Endothelial cell (in vitro differentiated cells): Measurements from ENCODE around the gene C12orf42. TPM values are rescaled to one million over a fixed set of nuclear protein-coding genes. Genes with fewer than 3 reads are reported as not detected.

Experiments used
- DNase-seq: peaks from one replicate; pipeline ENCODE4 v3.0.0; 2021; ENCODE audit warnings: low spot score
- H3K27ac Mint-ChIP-seq: one replicate; pipeline ENCODE4 v1.8.0; 2021; ENCODE audit warnings: mixed read lengths, inconsistent platforms; ENCODE audit not compliant: unreplicated experiment
- H3K27me3 Mint-ChIP-seq: one replicate; pipeline ENCODE4 v1.8.0; 2021; ENCODE audit warnings: mild to moderate bottlenecking, moderate library complexity, mixed read lengths, inconsistent platforms; ENCODE audit not compliant: unreplicated experiment
- H3K36me3 Mint-ChIP-seq: one replicate; pipeline ENCODE4 v1.8.0; 2021; ENCODE audit warnings: mild to moderate bottlenecking, low read depth, mixed read lengths, inconsistent platforms; ENCODE audit not compliant: unreplicated experiment
- H3K4me1 Mint-ChIP-seq: one replicate; pipeline ENCODE4 v1.8.0; 2021; ENCODE audit warnings: mild to moderate bottlenecking, mixed read lengths, inconsistent platforms; ENCODE audit not compliant: unreplicated experiment
- H3K4me3 Mint-ChIP-seq: one replicate; pipeline ENCODE4 v1.8.0; 2021; ENCODE audit warnings: mild to moderate bottlenecking, mixed read lengths, inconsistent platforms; ENCODE audit not compliant: unreplicated experiment
- H3K9me3 Mint-ChIP-seq: one replicate; pipeline ENCODE4 v1.8.0; 2021; ENCODE audit warnings: mixed read lengths, inconsistent platforms; ENCODE audit not compliant: unreplicated experiment
- CTCF ChIP-seq: fragments of 200-600 bp; sonication (generic); IDR thresholded peaks from one replicate; pipeline ENCODE4 v1.5.0; 2021; ENCODE audit warnings: antibody characterized with exemption; ENCODE audit not compliant: unreplicated experiment
- total RNA-seq: library from RNA; stranded (reverse); fragmentation: NEBNext Ultra II Directional; extraction: Animal tissue kit (Norgen Biotek cat#: 25700); gene quantifications from one replicate; pipeline ENCODE4 v1.2.1, GENCODE V29; 2021; ENCODE audit not compliant: unreplicated experiment

The C12orf42 gene
- total RNA-seq, 1 donor from 2014 or later = 0.77 TPM

DNA sequence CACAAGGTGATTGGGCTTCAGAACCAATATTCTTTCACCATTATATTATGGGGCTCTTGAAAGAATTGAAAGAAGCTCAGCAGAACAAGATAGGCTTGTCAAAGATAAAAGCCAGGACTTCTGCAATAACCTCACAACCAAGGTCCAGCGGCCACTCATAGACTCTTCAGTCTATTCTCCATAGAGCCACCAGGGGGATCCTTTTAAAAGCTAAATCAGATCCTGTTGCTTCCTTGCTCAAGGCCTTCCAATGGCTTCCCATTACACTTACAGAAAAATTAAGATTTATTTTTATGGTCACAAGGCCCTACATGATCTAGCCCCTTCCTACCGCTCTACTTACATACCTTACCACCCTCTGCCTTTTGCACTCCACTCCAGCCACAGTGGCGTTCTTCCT lies 169.6 kb downstream of the C12orf42 start:
- no peaks in the 10 kb centered on the region for H3K36me3 Mint-ChIP-seq
- H3K4me1 Mint-ChIP-seq = no peaks in the 10 kb centered on the region
- DNase-seq = no peak
- H3K9me3 Mint-ChIP-seq = no peaks in the 10 kb centered on the region
- H3K27me3 Mint-ChIP-seq = peaks cover 1% of the 10 kb centered on the region
- peak; percentile 60 for TF ChIP-seq CTCF
- H3K27ac Mint-ChIP-seq = no peak overlapping the region
- H3K4me3 Mint-ChIP-seq = no peak overlapping the region

GRCh38 chr12:103318566-103318965 lies 177.2 kb downstream of the C12orf42 start:
- H3K27me3 Mint-ChIP-seq = no peaks in the 10 kb centered on the region
- no peaks in the 10 kb centered on the region for H3K4me1 Mint-ChIP-seq
- no peaks in the 10 kb centered on the region for H3K36me3 Mint-ChIP-seq
- no peak for TF ChIP-seq CTCF
- H3K9me3 Mint-ChIP-seq = no peaks in the 10 kb centered on the region
- no peak for DNase-seq
- no peak overlapping the region for H3K27ac Mint-ChIP-seq
- H3K4me3 Mint-ChIP-seq = no peak overlapping the region

DNA sequence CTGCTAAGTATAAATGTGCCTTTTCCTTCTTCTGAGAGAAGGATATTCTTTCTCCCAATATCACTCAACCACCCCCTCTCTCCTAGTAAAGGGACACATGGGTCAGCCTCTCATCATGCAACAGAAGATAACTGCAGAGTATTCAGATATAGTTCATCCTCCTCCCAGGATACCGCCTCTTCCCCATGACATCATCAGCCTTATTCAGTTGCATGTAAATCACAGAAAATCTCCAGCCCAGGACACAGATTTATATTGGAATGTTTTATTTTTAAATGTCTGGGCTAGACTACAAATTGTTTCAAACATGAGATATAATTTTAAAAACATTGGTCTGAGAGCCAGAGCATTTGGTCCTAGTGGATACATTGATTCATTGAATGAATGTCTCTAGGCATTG lies 178.5 kb downstream of the C12orf42 start:
- no peaks in the 10 kb centered on the region for H3K27me3 Mint-ChIP-seq
- no peak overlapping the region for H3K27ac Mint-ChIP-seq
- H3K4me1 Mint-ChIP-seq = peaks cover under 1% of the 10 kb centered on the region
- no peak for TF ChIP-seq CTCF
- H3K4me3 Mint-ChIP-seq = no peak overlapping the region
- DNase-seq = no peak
- no peaks in the 10 kb centered on the region for H3K36me3 Mint-ChIP-seq
- no peaks in the 10 kb centered on the region for H3K9me3 Mint-ChIP-seq

DNA sequence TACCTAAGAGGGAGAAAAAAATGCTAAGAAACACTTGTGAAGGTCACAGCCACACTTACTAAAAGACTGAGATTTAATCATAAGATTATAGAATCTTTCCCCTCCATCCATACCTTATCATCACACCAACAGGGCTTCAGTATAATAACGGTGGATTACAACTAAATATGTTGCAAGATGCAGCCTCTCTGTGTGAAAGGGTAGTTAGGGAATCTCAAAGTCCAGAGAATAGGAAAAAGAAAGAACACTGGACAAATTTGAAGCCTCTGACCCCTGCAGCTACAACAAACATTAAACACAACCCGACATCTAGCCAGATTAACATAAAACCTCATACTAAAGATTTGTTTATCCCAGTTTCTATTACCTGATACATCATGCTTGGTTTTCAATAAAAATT lies 181.0 kb downstream of the C12orf42 start:
- Mint-ChIP-seq H3K4me3 (no peak overlapping the region), H3K36me3 (no peaks in the 10 kb centered on the region), H3K4me1 (peaks cover 7% of the 10 kb centered on the region), H3K27ac (no peak overlapping the region), H3K9me3 (no peaks in the 10 kb centered on the region), H3K27me3 (no peaks in the 10 kb centered on the region)
- DNase-seq = no peak
- TF ChIP-seq CTCF = no peak

- Mint-ChIP-seq H3K27ac (no peak overlapping the region), H3K4me3 (no peak overlapping the region), H3K27me3 (no peaks in the 10 kb centered on the region), H3K9me3 (no peaks in the 10 kb centered on the region), H3K36me3 (no peaks in the 10 kb centered on the region), H3K4me1 (peaks cover 7% of the 10 kb centered on the region)
- no peak for TF ChIP-seq CTCF
- no peak for DNase-seq
These were observed 181.9 kb downstream of the C12orf42 start for GRCh38 chr12:103313894-103314293.
